ENCODE measurements around the gene SEC31B. TPM values are rescaled to one million over a fixed set of nuclear protein-coding genes. Genes with fewer than 3 reads are reported as not detected.
A peak's percentile ranks its signal among the peaks of the same experiment; 100 is the strongest.

Gene SEC31B
- polyA plus RNA-seq, 3 donors: 13.9 to 30.7 (median 22.2) TPM

- no peak for DNase-seq
Observed at GRCh38 chr10:100501423-100501822, 18.2 kb downstream of the SEC31B start.

GRCh38 chr10:100498059-100498458, 21.6 kb downstream of the SEC31B start:
- no peak for DNase-seq

- DNase-seq: no peak
Observed at GRCh38 chr10:100496567-100496966, 23.1 kb downstream of the SEC31B start.

GRCh38 chr10:100490531-100490930, 29.1 kb downstream of the SEC31B start:
- no peak for DNase-seq

- no peak for DNase-seq
Observed at GRCh38 chr10:100489396-100489795, 30.3 kb downstream of the SEC31B start.

- DNase-seq: no peak
Observed at GRCh38 chr10:100487529-100487928, 32.1 kb downstream of the SEC31B start.

- DNase-seq: no peak
Observed at GRCh38 chr10:100485801-100486495, 33.7 kb downstream of the SEC31B start.

GRCh38 chr10:100485366-100485765, 34.3 kb downstream of the SEC31B start:
- DNase-seq: no peak

- DNase-seq: no peak
Observed at GRCh38 chr10:100483876-100484666, 35.6 kb downstream of the SEC31B start.

GRCh38 chr10:100482834-100483185, 36.9 kb downstream of the SEC31B start:
- no peak for DNase-seq

- DNase-seq: peak; percentile 79
Observed at GRCh38 chr10:100482181-100482833, 37.4 kb downstream of the SEC31B start.

GRCh38 chr10:100481462-100482081, 38.1 kb downstream of the SEC31B start:
- peak; percentile 91 for DNase-seq

GRCh38 chr10:100480002-100480401, 39.7 kb downstream of the SEC31B start:
- no peak for DNase-seq

- DNase-seq: no peak
Observed at GRCh38 chr10:100479037-100479436, 40.6 kb downstream of the SEC31B start.

GRCh38 chr10:100477970-100478369, 41.7 kb downstream of the SEC31B start:
- DNase-seq: no peak

GRCh38 chr10:100470367-100470766, 49.3 kb downstream of the SEC31B start:
- no peak for DNase-seq

GRCh38 chr10:100469756-100470155, 49.9 kb downstream of the SEC31B start:
- DNase-seq: no peak

GRCh38 chr10:100468978-100469377, 50.7 kb downstream of the SEC31B start:
- no peak for DNase-seq

- DNase-seq: no peak
Observed at GRCh38 chr10:100468322-100468721, 51.3 kb downstream of the SEC31B start.

GRCh38 chr10:100462709-100463108, 57.0 kb downstream of the SEC31B start, which contains the start of gene WNT8B:
Gene WNT8B (plus strand): TSS chr10:100463009. CDS start chr10:100463169, 160 bp downstream.
- DNase-seq: no peak

- no peak for DNase-seq
Observed at GRCh38 chr10:100448951-100449350, 70.7 kb downstream of the SEC31B start.

GRCh38 chr10:100447663-100448062, 72.0 kb downstream of the SEC31B start:
- DNase-seq: no peak

Data from renal pelvis (tissue), 4 donors.